ENCODE data around the gene IMPG1.

The IMPG1 gene

GRCh38 chr6:75968143-75968542 lies 104.3 kb downstream of the IMPG1 start:
- in situ Hi-C loops (cut with MboI; ENCODE audit: low sequenced_read_pairs, unreplicated experiment) = no loop called here
- TF ChIP-seq, protein P1, sequence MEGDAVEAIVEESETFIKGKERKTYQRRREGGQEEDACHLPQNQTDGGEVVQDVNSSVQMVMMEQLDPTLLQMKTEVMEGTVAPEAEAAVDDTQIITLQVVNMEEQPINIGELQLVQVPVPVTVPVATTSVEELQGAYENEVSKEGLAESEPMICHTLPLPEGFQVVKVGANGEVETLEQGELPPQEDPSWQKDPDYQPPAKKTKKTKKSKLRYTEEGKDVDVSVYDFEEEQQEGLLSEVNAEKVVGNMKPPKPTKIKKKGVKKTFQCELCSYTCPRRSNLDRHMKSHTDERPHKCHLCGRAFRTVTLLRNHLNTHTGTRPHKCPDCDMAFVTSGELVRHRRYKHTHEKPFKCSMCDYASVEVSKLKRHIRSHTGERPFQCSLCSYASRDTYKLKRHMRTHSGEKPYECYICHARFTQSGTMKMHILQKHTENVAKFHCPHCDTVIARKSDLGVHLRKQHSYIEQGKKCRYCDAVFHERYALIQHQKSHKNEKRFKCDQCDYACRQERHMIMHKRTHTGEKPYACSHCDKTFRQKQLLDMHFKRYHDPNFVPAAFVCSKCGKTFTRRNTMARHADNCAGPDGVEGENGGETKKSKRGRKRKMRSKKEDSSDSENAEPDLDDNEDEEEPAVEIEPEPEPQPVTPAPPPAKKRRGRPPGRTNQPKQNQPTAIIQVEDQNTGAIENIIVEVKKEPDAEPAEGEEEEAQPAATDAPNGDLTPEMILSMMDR (IDR thresholded peaks at IDR 0.05; ENCODE audit: borderline replicate concordance, control extremely low read depth, extremely low read depth, insufficient read depth, missing control alignments) = no peak
- no peak for DNase-seq (ENCODE audit: low spot score)

GRCh38 chr6:75963569-75963968 lies 108.9 kb downstream of the IMPG1 start:
- no peak for DNase-seq (ENCODE audit: low spot score)
- in situ Hi-C loops (cut with MboI; ENCODE audit: low sequenced_read_pairs, unreplicated experiment) = no loop called here
- TF ChIP-seq, protein P1 (IDR thresholded peaks at IDR 0.05; ENCODE audit: borderline replicate concordance, control extremely low read depth, extremely low read depth, insufficient read depth, missing control alignments) = no peak

GRCh38 chr6:75952128-75952527 lies 120.3 kb downstream of the IMPG1 start:
- in situ Hi-C loops (cut with MboI; ENCODE audit: low sequenced_read_pairs, unreplicated experiment) = no loop called here
- DNase-seq (ENCODE audit: low spot score) = no peak
- TF ChIP-seq, protein P1 (IDR thresholded peaks at IDR 0.05; ENCODE audit: borderline replicate concordance, control extremely low read depth, extremely low read depth, insufficient read depth, missing control alignments) = no peak

- no peak for DNase-seq (ENCODE audit: low spot score)
- TF ChIP-seq, protein P1 (IDR thresholded peaks at IDR 0.05; ENCODE audit: borderline replicate concordance, control extremely low read depth, extremely low read depth, insufficient read depth, missing control alignments) = no peak
- in situ Hi-C loops (cut with MboI; ENCODE audit: low sequenced_read_pairs, unreplicated experiment) = loop anchor here (25.0 kb wide), 1 partner anchor 1514 kb away; the partner anchor contains the start of gene HTR1B
These were observed 124.5 kb downstream of the IMPG1 start for GRCh38 chr6:75947935-75948334.

GRCh38 chr6:75946146-75946831 lies 126.2 kb downstream of the IMPG1 start:
- TF ChIP-seq, protein P1 (IDR thresholded peaks at IDR 0.05; ENCODE audit: borderline replicate concordance, control extremely low read depth, extremely low read depth, insufficient read depth, missing control alignments) = no peak
- in situ Hi-C loops (cut with MboI; ENCODE audit: low sequenced_read_pairs, unreplicated experiment) = loop anchor here (25.0 kb wide), 1 partner anchor 1516 kb away; the partner anchor contains the start of gene HTR1B
- DNase-seq (ENCODE audit: low spot score) = no peak

DNA sequence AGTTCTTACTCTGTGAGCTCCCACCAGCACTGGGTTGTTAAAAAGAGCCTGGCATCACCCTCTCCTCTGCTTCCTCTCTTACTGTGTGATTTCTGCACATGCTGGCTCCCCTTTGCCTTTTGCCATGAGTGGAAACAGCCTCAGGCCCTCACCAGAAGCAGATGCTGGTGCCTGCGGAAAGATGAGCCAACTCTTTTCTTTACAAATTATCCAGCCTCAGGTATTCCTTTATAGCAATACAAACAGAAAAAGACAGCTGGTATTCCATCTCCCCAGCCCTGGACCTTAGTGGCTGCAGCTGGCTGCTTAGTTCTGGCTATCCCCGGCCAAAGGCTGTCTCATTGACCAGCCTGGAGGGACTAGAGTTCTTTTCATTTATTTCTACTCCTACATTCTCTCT lies 129.1 kb downstream of the IMPG1 start:
- TF ChIP-seq, protein P1 (IDR thresholded peaks at IDR 0.05; ENCODE audit: borderline replicate concordance, control extremely low read depth, extremely low read depth, insufficient read depth, missing control alignments) = no peak
- in situ Hi-C loops (cut with MboI; ENCODE audit: low sequenced_read_pairs, unreplicated experiment) = loop anchor here (25.0 kb wide), 1 partner anchor 1519 kb away; the partner anchor contains the start of gene HTR1B
- no peak for DNase-seq (ENCODE audit: low spot score)
